Keratinocyte (primary cell): Measurements from ENCODE around the gene TEX44. TPM values are rescaled to one million over a fixed set of nuclear protein-coding genes. Genes with fewer than 3 reads are reported as not detected.

Experiments used
- DNase-seq: peaks from one replicate; pipeline ENCODE4 v3.0.0-alpha.2; 2011; ENCODE audit warnings: low read depth, missing footprints, low spot score
- FAIRE-seq: peaks from 2 replicates; lab custom pipeline; 2011; peaks lifted over from hg19 to GRCh38; lab: Jason Lieb, UNC
- H2AFZ ChIP-seq: 2 replicates; pipeline ENCODE4 v1.6.0; 2012; ENCODE audit warnings: low read length, control low read depth, inconsistent platforms; ENCODE audit not compliant: control insufficient read depth
- H3K27ac ChIP-seq: 2 replicates; pipeline ENCODE4 v1.5.1; 2011; ENCODE audit warnings: low read length; ENCODE audit not compliant: control insufficient read depth, insufficient read depth
- H3K27me3 ChIP-seq: 3 replicates; pipeline ENCODE4 v1.6.0; 2011; ENCODE audit warnings: low read length; ENCODE audit not compliant: control insufficient read depth, insufficient read depth; ENCODE audit errors: extremely low read depth
- H3K36me3 ChIP-seq, 2 experiments: 2 replicates in 1 of 2; 3 replicates in 1 of 2; pipeline ENCODE4 v1.5.1; 2011; ENCODE audit warnings: low read length in 2 of 2, mild to moderate bottlenecking in 1 of 2; ENCODE audit not compliant: control insufficient read depth in 2 of 2, insufficient read depth in 2 of 2; ENCODE audit errors: extremely low read depth in 1 of 2
- H3K4me1 ChIP-seq: 3 replicates; pipeline ENCODE4 v1.5.1; 2011; ENCODE audit warnings: low read length; ENCODE audit not compliant: control insufficient read depth, insufficient read depth; ENCODE audit errors: extremely low read depth
- H3K4me2 ChIP-seq: 3 replicates; pipeline ENCODE4 v1.6.0; 2011; ENCODE audit warnings: low read depth, low read length; ENCODE audit not compliant: control insufficient read depth, insufficient read depth; ENCODE audit errors: extremely low read depth
- H3K4me3 ChIP-seq, 3 experiments: fragments of 200-600 bp in 1 of 3; sonication (generic) in 1 of 3; 2 replicates in 2 of 3; 3 replicates in 1 of 3; pipeline ENCODE4 v1.5.1; 2011 to 2016; ENCODE audit warnings: low read length in 3 of 3, mild to moderate bottlenecking in 3 of 3, control low read depth in 2 of 3, inconsistent platforms in 1 of 3, low read depth in 1 of 3, mixed read lengths in 1 of 3, mixed run types in 1 of 3, moderate library complexity in 1 of 3; ENCODE audit not compliant: control insufficient read depth in 2 of 3, insufficient read depth in 2 of 3; ENCODE audit errors: extremely low read depth in 1 of 3
- H3K79me2 ChIP-seq: 2 replicates; pipeline ENCODE4 v1.6.0; 2012; ENCODE audit warnings: low read length; ENCODE audit not compliant: control insufficient read depth, insufficient read depth
- H3K9ac ChIP-seq: 3 replicates; pipeline ENCODE4 v1.6.0; 2011; ENCODE audit warnings: low read length; ENCODE audit not compliant: control insufficient read depth, insufficient read depth; ENCODE audit errors: extremely low read depth
- H3K9me1 ChIP-seq: 3 replicates; pipeline ENCODE4 v1.6.0; 2011; ENCODE audit warnings: low read length; ENCODE audit not compliant: control insufficient read depth, insufficient read depth; ENCODE audit errors: extremely low read depth
- H3K9me3 ChIP-seq: 2 replicates; pipeline ENCODE4 v1.5.1; 2012; ENCODE audit warnings: low read depth, low read length; ENCODE audit not compliant: control insufficient read depth
- H4K20me1 ChIP-seq: 3 replicates; pipeline ENCODE4 v1.6.0; 2011; ENCODE audit warnings: low read length; ENCODE audit not compliant: control insufficient read depth, insufficient read depth; ENCODE audit errors: extremely low read depth
- CTCF ChIP-seq, 3 experiments: IDR thresholded peaks in 1 of 3; conservative IDR thresholded peaks in 1 of 3; optimal IDR thresholded peaks in 1 of 3; 2 replicates in 2 of 3; 3 replicates in 1 of 3; pipeline versions ENCODE3 to v1.5.1; 2011; ENCODE audit warnings: low read length in 3 of 3, mild to moderate bottlenecking in 3 of 3, moderate library complexity in 2 of 3, control low read depth in 1 of 3, inconsistent platforms in 1 of 3; ENCODE audit not compliant: insufficient read depth in 2 of 3; ENCODE audit errors: extremely low read depth in 1 of 3
- EZH2 ChIP-seq: IDR thresholded peaks from one replicate; pipeline ENCODE4 v1.6.1; 2012; ENCODE audit warnings: inconsistent platforms, mild to moderate bottlenecking, low read length, moderate library complexity
- dilution Hi-C: fragments of 300-500 bp; cut with MboI; formaldehyde crosslinking; loops from one replicate; pipeline ENCODE4 v1.7.0; 2020; ENCODE audit warnings: low sequenced_read_pairs; ENCODE audit not compliant: extremely low pct_ligation_motif_present
- polyA plus RNA-seq, 5 experiments: library from polyadenylated mRNA; depleted of rRNA in 3 of 5; stranded (reverse) in 3 of 5; stranded (forward) in 1 of 5; unstranded in 1 of 5; fragments of >200 nt; gene quantifications; 1 replicate in 1 of 5; 2 replicates in 3 of 5; 3 replicates in 1 of 5; pipeline versions ENCODE4 v1.2.1 to v1.2.3, GENCODE V29; 2011 to 2012; ENCODE audit warnings: missing spikeins in 2 of 5, low read depth in 1 of 5, low replicate concordance in 1 of 5

TEX44 gene
- polyA plus RNA-seq, 1 donor (not counting 4 experiments of a cell fraction or from before 2014, with no cell fraction given) = not detected

- Histone ChIP-seq H3K4me1 (peaks cover 31% of the 10 kb centered on the region), H3K27me3 (no peaks in the 10 kb centered on the region), H3K9ac (no peak overlapping the region), H3K79me2 (no peaks in the 10 kb centered on the region), H3K4me3 (no peak overlapping the region), H3K36me3 (no peaks in the 10 kb centered on the region), H3K4me2 (no peak overlapping the region), H3K9me3 (no peaks in the 10 kb centered on the region), H2AFZ (no peak overlapping the region), H3K27ac (no peak overlapping the region), H4K20me1 (no peaks in the 10 kb centered on the region), H3K9me1 (peaks cover 2% of the 10 kb centered on the region)
- DNase-seq (no peak), FAIRE-seq (no peak)
- dilution Hi-C loops = no loop called here
- TF ChIP-seq EZH2 (no peak), CTCF (optimal IDR thresholded peaks at IDR 0.05 in 1 of 3, IDR thresholded peaks at IDR 0.05 in 1 of 3, conservative IDR thresholded peaks at IDR 0.05 in 1 of 3; ENCODE audit: extremely low read depth in 1 of 3, insufficient read depth in 2 of 3, low read length in 3 of 3) (no peak)
These were observed 30.3 kb downstream of the TEX44 start for GRCh38 chr2:231622963-231623362.

GRCh38 chr2:231626449-231626848, 33.8 kb downstream of the TEX44 start:
- TF ChIP-seq CTCF (optimal IDR thresholded peaks at IDR 0.05 in 1 of 3, IDR thresholded peaks at IDR 0.05 in 1 of 3, conservative IDR thresholded peaks at IDR 0.05 in 1 of 3; ENCODE audit: extremely low read depth in 1 of 3, insufficient read depth in 2 of 3, low read length in 3 of 3) (no peak), EZH2 (no peak)
- dilution Hi-C loops = no loop called here
- Histone ChIP-seq H3K4me2 (no peak overlapping the region), H3K27me3 (no peaks in the 10 kb centered on the region), H3K4me3 (no peak overlapping the region), H4K20me1 (no peaks in the 10 kb centered on the region), H3K9me3 (no peaks in the 10 kb centered on the region), H3K4me1 (peaks cover 9% of the 10 kb centered on the region), H3K27ac (no peak overlapping the region), H3K9ac (no peak overlapping the region), H2AFZ (no peak overlapping the region), H3K9me1 (no peaks in the 10 kb centered on the region), H3K36me3 (no peaks in the 10 kb centered on the region), H3K79me2 (no peaks in the 10 kb centered on the region)
- no peak for DNase-seq
- FAIRE-seq = no peak
